Measurements from ENCODE around the gene F11R. TPM values are rescaled to one million over a fixed set of nuclear protein-coding genes. Genes with fewer than 3 reads are reported as not detected.

F11R gene
- total and polyA plus RNA-seq, 9 donors: 14.8 to 68.5 (median 34.9) TPM

- intact Hi-C loops (cut with DNase I): no loop called here
- Histone ChIP-seq H3K4me3 (no peak overlapping the region), H3K4me1 (ENCODE audit: insufficient read depth) (no peaks in the 10 kb centered on the region), H3K36me3 (no peaks in the 10 kb centered on the region), H3K27ac (no peak overlapping the region), H3K9me3 (no peaks in the 10 kb centered on the region), H3K27me3 (no peaks in the 10 kb centered on the region)
- no peak for TF ChIP-seq POLR2A (IDR thresholded peaks at IDR 0.05)
- no peak for TF ChIP-seq EP300 (IDR thresholded peaks at IDR 0.05)
- TF ChIP-seq, protein P1, sequence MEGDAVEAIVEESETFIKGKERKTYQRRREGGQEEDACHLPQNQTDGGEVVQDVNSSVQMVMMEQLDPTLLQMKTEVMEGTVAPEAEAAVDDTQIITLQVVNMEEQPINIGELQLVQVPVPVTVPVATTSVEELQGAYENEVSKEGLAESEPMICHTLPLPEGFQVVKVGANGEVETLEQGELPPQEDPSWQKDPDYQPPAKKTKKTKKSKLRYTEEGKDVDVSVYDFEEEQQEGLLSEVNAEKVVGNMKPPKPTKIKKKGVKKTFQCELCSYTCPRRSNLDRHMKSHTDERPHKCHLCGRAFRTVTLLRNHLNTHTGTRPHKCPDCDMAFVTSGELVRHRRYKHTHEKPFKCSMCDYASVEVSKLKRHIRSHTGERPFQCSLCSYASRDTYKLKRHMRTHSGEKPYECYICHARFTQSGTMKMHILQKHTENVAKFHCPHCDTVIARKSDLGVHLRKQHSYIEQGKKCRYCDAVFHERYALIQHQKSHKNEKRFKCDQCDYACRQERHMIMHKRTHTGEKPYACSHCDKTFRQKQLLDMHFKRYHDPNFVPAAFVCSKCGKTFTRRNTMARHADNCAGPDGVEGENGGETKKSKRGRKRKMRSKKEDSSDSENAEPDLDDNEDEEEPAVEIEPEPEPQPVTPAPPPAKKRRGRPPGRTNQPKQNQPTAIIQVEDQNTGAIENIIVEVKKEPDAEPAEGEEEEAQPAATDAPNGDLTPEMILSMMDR (IDR thresholded peaks at IDR 0.05): no peak
- 93 to 96% (median 93%) methylated on average over 4 of the region's 4 CpGs for WGBS, 3 donors
- no peak for DNase-seq
Measured at GRCh38 chr1:160973491-160973890, 47.5 kb downstream of the F11R start.

- H3K27ac ChIP-seq: no peak overlapping the region
- intact Hi-C loops (cut with DNase I): no loop called here
- H3K36me3 ChIP-seq: no peaks in the 10 kb centered on the region
- TF ChIP-seq POLR2A (IDR thresholded peaks at IDR 0.05): no peak
- no peak for TF ChIP-seq EP300 (IDR thresholded peaks at IDR 0.05)
- TF ChIP-seq, protein P1 (IDR thresholded peaks at IDR 0.05): no peak
- H3K4me3 ChIP-seq: no peak overlapping the region
- no peak for DNase-seq
- H3K27me3 ChIP-seq: no peaks in the 10 kb centered on the region
- no peaks in the 10 kb centered on the region for H3K4me1 ChIP-seq (ENCODE audit: insufficient read depth)
- 44 to 81% (median 50%) methylated on average over 3 of the region's 3 CpGs for WGBS, 3 donors
- H3K9me3 ChIP-seq: no peaks in the 10 kb centered on the region
Measured at GRCh38 chr1:160972939-160973338, 48.0 kb downstream of the F11R start.

DNA sequence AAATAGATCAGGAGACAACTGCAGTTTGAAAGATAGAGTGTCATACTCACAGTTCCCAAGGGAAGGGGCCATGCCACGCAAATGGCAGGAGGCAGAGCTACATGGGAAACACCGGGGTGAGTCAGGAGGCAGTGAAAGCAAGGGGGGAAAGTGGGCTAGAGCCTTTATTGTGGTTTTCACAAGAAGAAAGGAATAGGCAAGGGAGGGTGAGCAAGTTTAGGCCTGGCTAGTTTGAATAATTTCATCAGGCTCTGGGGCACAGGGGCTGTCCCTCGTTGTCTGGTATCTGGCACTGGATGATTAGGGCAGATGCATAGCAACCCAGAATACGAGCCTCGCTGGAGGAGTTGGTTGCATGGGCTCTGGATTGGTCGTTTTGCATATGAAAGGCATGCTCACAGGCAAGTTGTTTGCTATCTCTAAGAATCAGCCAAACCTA, 49.3 kb downstream of the F11R start:
- no peaks in the 10 kb centered on the region for H3K36me3 ChIP-seq
- no peak overlapping the region for H3K4me3 ChIP-seq
- no peaks in the 10 kb centered on the region for H3K27me3 ChIP-seq
- 47 to 60% (median 50%) methylated on average over 6 of the region's 6 CpGs for WGBS, 3 donors
- no peak overlapping the region for H3K27ac ChIP-seq
- no peaks in the 10 kb centered on the region for H3K4me1 ChIP-seq (ENCODE audit: insufficient read depth)
- no peak for DNase-seq
- H3K9me3 ChIP-seq: no peaks in the 10 kb centered on the region
- intact Hi-C loops (cut with DNase I): no loop called here
- TF ChIP-seq, protein P1 (IDR thresholded peaks at IDR 0.05): no peak
- TF ChIP-seq EP300 (IDR thresholded peaks at IDR 0.05) (no peak), POLR2A (IDR thresholded peaks at IDR 0.05) (no peak)

DNA sequence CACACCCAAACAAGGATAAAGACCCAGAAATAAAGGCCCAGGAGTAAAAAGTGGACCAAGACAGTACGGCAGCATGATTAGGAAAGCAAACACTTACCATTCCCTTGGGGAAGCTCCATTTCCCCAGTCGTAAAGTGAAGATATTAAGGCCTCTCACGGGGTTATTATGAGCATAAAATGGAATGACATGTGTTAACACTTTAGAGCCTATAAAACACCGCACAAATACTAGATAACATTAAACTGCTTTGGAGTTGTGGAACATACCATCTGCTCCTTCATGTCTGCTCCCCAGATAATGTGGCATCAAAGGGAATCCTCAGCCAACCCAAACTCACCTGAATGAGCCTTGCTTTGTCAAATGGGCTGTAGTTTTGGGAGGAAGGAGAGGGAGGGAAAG, 57.4 kb downstream of the F11R start:
- intact Hi-C loops (cut with DNase I): no loop called here
- H3K9me3 ChIP-seq: no peaks in the 10 kb centered on the region
- no peak overlapping the region for H3K27ac ChIP-seq
- H3K27me3 ChIP-seq: no peaks in the 10 kb centered on the region
- no peaks in the 10 kb centered on the region for H3K4me1 ChIP-seq (ENCODE audit: insufficient read depth)
- TF ChIP-seq EP300 (IDR thresholded peaks at IDR 0.05) (no peak), POLR2A (IDR thresholded peaks at IDR 0.05) (no peak)
- TF ChIP-seq, protein P1 (IDR thresholded peaks at IDR 0.05): no peak
- no peaks in the 10 kb centered on the region for H3K36me3 ChIP-seq
- DNase-seq: no peak
- no peak overlapping the region for H3K4me3 ChIP-seq
- 42 to 51% (median 43%) methylated on average over 4 of the region's 4 CpGs for WGBS, 3 donors
